Trophoblast cell (in vitro differentiated cells and primary cell): ENCODE data around the gene ZNHIT1.

Experiments used
- DNase-seq, 2 donors: peaks; one replicate each; pipeline ENCODE4 v3.0.0-alpha.2; 2016
- H2AFZ ChIP-seq: 2 replicates; pipeline ENCODE4 v1.6.1; 2013; ENCODE audit warnings: low read length, moderate library complexity, mild to moderate bottlenecking; ENCODE audit not compliant: insufficient read depth, poor library complexity
- H2AK5ac ChIP-seq: 2 replicates; pipeline ENCODE4 v1.6.1; 2013; ENCODE audit warnings: mild to moderate bottlenecking, low read length
- H2BK120ac ChIP-seq: 2 replicates; pipeline ENCODE4 v1.6.1; 2013; ENCODE audit warnings: low read length, mild to moderate bottlenecking, moderate library complexity; ENCODE audit not compliant: insufficient read depth, poor library complexity
- H2BK12ac ChIP-seq: 2 replicates; pipeline ENCODE4 v1.6.1; 2013; ENCODE audit warnings: mild to moderate bottlenecking, low read length, moderate library complexity
- H2BK5ac ChIP-seq: 2 replicates; pipeline ENCODE4 v1.6.1; 2013; ENCODE audit warnings: low read length, low read depth, moderate library complexity, mild to moderate bottlenecking; ENCODE audit not compliant: poor library complexity
- H3K14ac ChIP-seq: 2 replicates; pipeline ENCODE4 v1.6.1; 2013; ENCODE audit warnings: mild to moderate bottlenecking, low read length
- H3K18ac ChIP-seq: 2 replicates; pipeline ENCODE4 v1.6.1; 2013; ENCODE audit warnings: mild to moderate bottlenecking, low read length
- H3K23ac ChIP-seq: 2 replicates; pipeline ENCODE4 v1.6.1; 2013; ENCODE audit warnings: low read length
- H3K27ac ChIP-seq: 2 replicates; pipeline ENCODE4 v1.5.1; 2013; ENCODE audit warnings: low read depth, mild to moderate bottlenecking, inconsistent platforms, low read length, moderate library complexity
- H3K27me3 ChIP-seq: 2 replicates; pipeline ENCODE4 v1.6.1; 2013; ENCODE audit warnings: inconsistent platforms, mild to moderate bottlenecking, low read length, moderate library complexity; ENCODE audit not compliant: insufficient read depth
- H3K36me3 ChIP-seq, 2 experiments: 1 replicate in 1 of 2; 2 replicates in 1 of 2; pipeline ENCODE4 v1.6.1; 2013; ENCODE audit warnings: low read length in 2 of 2, mild to moderate bottlenecking in 2 of 2, moderate library complexity in 1 of 2; ENCODE audit not compliant: insufficient read depth in 2 of 2, control insufficient read depth in 1 of 2
- H3K4ac ChIP-seq: 2 replicates; pipeline ENCODE4 v1.6.1; 2013; ENCODE audit warnings: low read depth, mild to moderate bottlenecking, low read length, moderate library complexity
- H3K4me1 ChIP-seq, 2 experiments: 1 replicate in 1 of 2; 2 replicates in 1 of 2; pipeline ENCODE4 v1.6.1; 2013; ENCODE audit warnings: low read length in 2 of 2, mild to moderate bottlenecking in 2 of 2, moderate library complexity in 1 of 2; ENCODE audit not compliant: insufficient read depth in 2 of 2, control insufficient read depth in 1 of 2
- H3K4me2 ChIP-seq: 2 replicates; pipeline ENCODE4 v1.6.1; 2013; ENCODE audit warnings: inconsistent platforms, mild to moderate bottlenecking, low read length, moderate library complexity
- H3K4me3 ChIP-seq: 2 replicates; pipeline ENCODE4 v1.5.1; 2013; ENCODE audit warnings: mild to moderate bottlenecking, low read depth, low read length, inconsistent platforms
- H3K79me1 ChIP-seq: one replicate; pipeline ENCODE4 v1.6.1; 2013; ENCODE audit warnings: low read length
- H3K79me2 ChIP-seq: 2 replicates; pipeline ENCODE4 v1.6.1; 2013; ENCODE audit warnings: low read length, mild to moderate bottlenecking; ENCODE audit not compliant: control insufficient read depth, insufficient read depth, poor library complexity
- H3K9ac ChIP-seq: 2 replicates; pipeline ENCODE4 v1.6.1; 2013; ENCODE audit warnings: mild to moderate bottlenecking, low read length
- H3K9me3 ChIP-seq: 2 replicates; pipeline ENCODE4 v1.6.1; 2013; ENCODE audit warnings: low read depth, mild to moderate bottlenecking, control low read depth, inconsistent platforms, low read length; ENCODE audit not compliant: insufficient read depth
- H4K12ac ChIP-seq: 2 replicates; pipeline ENCODE4 v1.6.1; 2013; ENCODE audit warnings: low read depth, mild to moderate bottlenecking, low read length, moderate library complexity
- H4K8ac ChIP-seq: 2 replicates; pipeline ENCODE4 v1.6.1; 2013; ENCODE audit warnings: low read depth, mild to moderate bottlenecking, low read length, moderate library complexity
- H4K91ac ChIP-seq: one replicate; pipeline ENCODE4 v1.6.1; 2013; ENCODE audit warnings: low read depth, mild to moderate bottlenecking, low read length, moderate library complexity
- WGBS: extraction: QIAGEN DNeasy Blood & Tissue Kit; methylation state at CpG from one replicate; pipeline ENCODE4 v1.1.7; 2013; ENCODE audit warnings: missing lambda C conversion rate; ENCODE audit not compliant: insufficient read length, insufficient coverage; ENCODE audit errors: extremely low coverage; 5-methylcytosine and 5-hydroxymethylcytosine counted together

ZNHIT1 gene

GRCh38 chr7:101186194-101186593 lies 31.8 kb upstream of the ZNHIT1 start:
- no peaks in the 10 kb centered on the region for H3K4me1 ChIP-seq
- no peak overlapping the region for H3K9ac ChIP-seq
- H3K36me3 ChIP-seq, result no peaks in the 10 kb centered on the region
- no peak overlapping the region for H2BK12ac ChIP-seq
- H3K27ac ChIP-seq, result no peak overlapping the region
- no peaks in the 10 kb centered on the region for H3K9me3 ChIP-seq
- no peak overlapping the region for H4K12ac ChIP-seq
- no peak overlapping the region for H4K91ac ChIP-seq
- no peak overlapping the region for H2BK5ac ChIP-seq
- H3K4ac ChIP-seq, result no peak overlapping the region
- no peak overlapping the region for H3K4me2 ChIP-seq
- H3K27me3 ChIP-seq, result peaks cover 2% of the 10 kb centered on the region
- H3K18ac ChIP-seq, result no peak overlapping the region
- H3K14ac ChIP-seq, result no peak overlapping the region
- H3K23ac ChIP-seq, result no peak overlapping the region
- WGBS, result no CpG with 5 or more reads among the region's 6 CpGs
- H2AK5ac ChIP-seq, result no peak overlapping the region
- no peak overlapping the region for H3K4me3 ChIP-seq
- no peak overlapping the region for H2AFZ ChIP-seq
- H3K79me2 ChIP-seq, result no peaks in the 10 kb centered on the region
- no peaks in the 10 kb centered on the region for H3K79me1 ChIP-seq
- no peak for DNase-seq
- no peak overlapping the region for H2BK120ac ChIP-seq
- H4K8ac ChIP-seq, result no peak overlapping the region

GRCh38 chr7:101186844-101187428 lies 31.0 kb upstream of the ZNHIT1 start:
- Histone ChIP-seq H3K79me1 (no peaks in the 10 kb centered on the region), H2BK12ac (no peak overlapping the region), H4K8ac (no peak overlapping the region), H3K18ac (no peak overlapping the region), H3K36me3 (no peaks in the 10 kb centered on the region), H3K79me2 (no peaks in the 10 kb centered on the region), H3K27ac (no peak overlapping the region), H4K12ac (no peak overlapping the region), H3K4me3 (no peak overlapping the region), H2AFZ (no peak overlapping the region), H3K9me3 (no peaks in the 10 kb centered on the region), H3K14ac (no peak overlapping the region), H4K91ac (no peak overlapping the region), H2BK5ac (no peak overlapping the region), H3K23ac (no peak overlapping the region), H3K9ac (no peak overlapping the region), H3K4me1 (no peaks in the 10 kb centered on the region), H3K4me2 (no peak overlapping the region), H2AK5ac (no peak overlapping the region), H3K4ac (no peak overlapping the region), H3K27me3 (no peaks in the 10 kb centered on the region), H2BK120ac (no peak overlapping the region)
- no CpG with 5 or more reads among the region's 4 CpGs for WGBS
- DNase-seq, result no peak

- WGBS, result no CpG with 5 or more reads among the region's 8 CpGs
- H2BK12ac ChIP-seq, result no peak overlapping the region
Measured at GRCh38 chr7:101189109-101189508, 28.9 kb upstream of the ZNHIT1 start.

GRCh38 chr7:101195884-101196283 lies 22.1 kb upstream of the ZNHIT1 start:
- H3K4me1 ChIP-seq, result peaks cover 1 to 4% of the 10 kb centered on the region in 2 experiments
- H3K4me2 ChIP-seq, result no peak overlapping the region
- no peak overlapping the region for H2BK120ac ChIP-seq
- H3K9me3 ChIP-seq, result peaks cover 2% of the 10 kb centered on the region
- H3K23ac ChIP-seq, result no peak overlapping the region
- no peaks in the 10 kb centered on the region for H3K79me2 ChIP-seq
- no peak for DNase-seq
- no peak overlapping the region for H3K18ac ChIP-seq
- H3K27ac ChIP-seq, result no peak overlapping the region
- no CpG with 5 or more reads among the region's 17 CpGs for WGBS
- no peak overlapping the region for H3K4ac ChIP-seq
- H4K91ac ChIP-seq, result no peak overlapping the region
- no peak overlapping the region for H2BK5ac ChIP-seq
- H2BK12ac ChIP-seq, result no peak overlapping the region
- H4K12ac ChIP-seq, result no peak overlapping the region
- H3K4me3 ChIP-seq, result no peak overlapping the region
- H2AFZ ChIP-seq, result no peak overlapping the region
- no peaks in the 10 kb centered on the region for H3K79me1 ChIP-seq
- no peaks in the 10 kb centered on the region for H3K36me3 ChIP-seq
- no peaks in the 10 kb centered on the region for H3K27me3 ChIP-seq
- no peak overlapping the region for H4K8ac ChIP-seq
- H3K9ac ChIP-seq, result no peak overlapping the region
- no peak overlapping the region for H2AK5ac ChIP-seq
- no peak overlapping the region for H3K14ac ChIP-seq

More at GRCh38 chr7:101189109-101189508, 28.9 kb upstream of the ZNHIT1 start:
- Histone ChIP-seq H3K23ac (no peak overlapping the region), H2AFZ (no peak overlapping the region), H3K27me3 (no peaks in the 10 kb centered on the region), H3K9me3 (no peaks in the 10 kb centered on the region), H2BK120ac (no peak overlapping the region), H3K4ac (no peak overlapping the region), H4K12ac (no peak overlapping the region), H4K8ac (no peak overlapping the region), H3K36me3 (no peaks in the 10 kb centered on the region), H3K4me2 (no peak overlapping the region), H3K18ac (no peak overlapping the region), H3K4me1 (no peaks in the 10 kb centered on the region), H4K91ac (no peak overlapping the region), H2AK5ac (no peak overlapping the region), H2BK5ac (no peak overlapping the region), H3K4me3 (no peak overlapping the region), H3K79me2 (no peaks in the 10 kb centered on the region), H3K79me1 (no peaks in the 10 kb centered on the region), H3K27ac (no peak overlapping the region), H3K9ac (no peak overlapping the region), H3K14ac (no peak overlapping the region)
- DNase-seq, result no peak
